PC-3 (cell line): Measurements from ENCODE around the gene IRX4. TPM values are rescaled to one million over a fixed set of nuclear protein-coding genes. Genes with fewer than 3 reads are reported as not detected.

ENCODE experiments used
- ATAC-seq: fragments of 200-7000 bp; cut with Tn5 transposase; 2 replicates; pipeline ENCODE4 v1.9.1; 2020; ENCODE audit warnings: mild to moderate bottlenecking, moderate library complexity
- BruUV-seq: library from RNA; stranded (reverse); fragments of 400-500 nt; replicated peaks from 2 replicates; lab custom pipeline; 2021; lab: Mats Ljungman, UMichigan
- CTCF ChIA-PET: fragments of 300-600 bp; sonication (Branson Sonifier 250); formaldehyde crosslinking; loops from one replicate; lab custom pipeline; 2022; ENCODE audit warnings: antibody characterized with exemption; lab: Charles Lee
- POLR2A ChIA-PET: fragments of 300-600 bp; sonication (Branson Sonifier 250); formaldehyde crosslinking; loops from one replicate; lab custom pipeline; 2022; ENCODE audit warnings: antibody characterized with exemption; ENCODE audit not compliant: unreplicated experiment; lab: Charles Lee
- DNase-seq: peaks from one replicate; pipeline ENCODE4 v3.0.0-alpha.2; 2015
- H2AFZ ChIP-seq: fragments of 300-600 bp; sonication (generic); 2 replicates; pipeline ENCODE4 v1.6.0; 2016; ENCODE audit warnings: antibody characterized with exemption, low read length
- H3F3A ChIP-seq: fragments of 300-600 bp; sonication (generic); one replicate; pipeline ENCODE4 v1.6.0; 2017; ENCODE audit warnings: antibody characterized with exemption, low read length, control low read depth, mild to moderate bottlenecking; ENCODE audit not compliant: unreplicated experiment
- H3K27ac ChIP-seq: fragments of 300-600 bp; sonication (generic); 2 replicates; pipeline ENCODE4 v1.5.1; 2016; ENCODE audit warnings: mild to moderate bottlenecking, low read length
- H3K27me3 ChIP-seq: fragments of 300-600 bp; sonication (generic); 2 replicates; pipeline ENCODE4 v1.6.1; 2016; ENCODE audit warnings: low read length, mixed read lengths
- H3K36me3 ChIP-seq: fragments of 300-600 bp; sonication (generic); 2 replicates; pipeline ENCODE4 v1.6.1; 2016; ENCODE audit warnings: low read depth, mixed run types, low read length, mixed read lengths
- H3K4me1 ChIP-seq: fragments of 300-600 bp; sonication (generic); 2 replicates; pipeline ENCODE4 v1.5.1; 2016; ENCODE audit warnings: low read length; ENCODE audit not compliant: insufficient read depth
- H3K4me2 ChIP-seq: fragments of 300-600 bp; sonication (generic); 2 replicates; pipeline ENCODE4 v1.6.0; 2016; ENCODE audit warnings: low read length
- H3K4me3 ChIP-seq: fragments of 300-600 bp; sonication (generic); 2 replicates; pipeline ENCODE4 v1.5.1; 2016; ENCODE audit warnings: mild to moderate bottlenecking, low read length, mixed read lengths
- H3K79me2 ChIP-seq: fragments of 300-600 bp; sonication (generic); 2 replicates; pipeline ENCODE4 v1.6.1; 2017; ENCODE audit warnings: low read length, mixed read lengths
- H3K9ac ChIP-seq: fragments of 300-600 bp; sonication (generic); 2 replicates; pipeline ENCODE4 v1.6.0; 2016; ENCODE audit warnings: mild to moderate bottlenecking, low read length
- H3K9me2 ChIP-seq: fragments of 300-600 bp; sonication (generic); replicated peaks from 2 replicates; pipeline ENCODE4 v1.6.1; 2016; ENCODE audit warnings: mixed run types, low read length, mixed read lengths
- H3K9me3 ChIP-seq: fragments of 300-600 bp; sonication (generic); 2 replicates; pipeline ENCODE4 v1.6.1; 2016; ENCODE audit warnings: low read length, mixed read lengths
- H4K20me1 ChIP-seq: fragments of 300-600 bp; sonication (generic); 2 replicates; pipeline ENCODE4 v1.6.1; 2016; ENCODE audit warnings: low read length, mixed read lengths
- CTCF ChIP-seq: fragments of 300-600 bp; sonication (generic); conservative IDR thresholded peaks from 2 replicates; pipeline ENCODE4 v1.5.1; 2017; ENCODE audit warnings: antibody characterized with exemption, low read depth, mild to moderate bottlenecking, low read length
- EZH2 ChIP-seq: fragments of 300-600 bp; sonication (generic); IDR thresholded peaks from one replicate; pipeline ENCODE4 v1.6.1; 2017; ENCODE audit warnings: antibody characterized with exemption, mild to moderate bottlenecking, low read length; ENCODE audit not compliant: unreplicated experiment
- EZH2phosphoT487 ChIP-seq: fragments of 300-600 bp; sonication (generic); IDR thresholded peaks from 2 replicates; pipeline ENCODE4 v1.6.1; 2018; ENCODE audit warnings: mild to moderate bottlenecking, antibody characterized with exemption, low read length, borderline replicate concordance
- intact Hi-C: fragments of 100-400 bp; cut with micrococcal nuclease; formaldehyde crosslinking; loops from 2 replicates; pipeline ENCODE4 v1.9.0; 2023
- total RNA-seq: library from RNA; depleted of rRNA; stranded (reverse); fragments of >200 nt; gene quantifications from 2 replicates; pipeline ENCODE4 v1.2.3, GENCODE V29; 2014

Gene IRX4
- total RNA-seq, 1 experiment from 2014 or later, result not detected

GRCh38 chr5:1836176-1836890 is 46.4 kb downstream of the IRX4 start:
- peaks cover 4% of the 10 kb centered on the region for H3K27me3 ChIP-seq

DNA sequence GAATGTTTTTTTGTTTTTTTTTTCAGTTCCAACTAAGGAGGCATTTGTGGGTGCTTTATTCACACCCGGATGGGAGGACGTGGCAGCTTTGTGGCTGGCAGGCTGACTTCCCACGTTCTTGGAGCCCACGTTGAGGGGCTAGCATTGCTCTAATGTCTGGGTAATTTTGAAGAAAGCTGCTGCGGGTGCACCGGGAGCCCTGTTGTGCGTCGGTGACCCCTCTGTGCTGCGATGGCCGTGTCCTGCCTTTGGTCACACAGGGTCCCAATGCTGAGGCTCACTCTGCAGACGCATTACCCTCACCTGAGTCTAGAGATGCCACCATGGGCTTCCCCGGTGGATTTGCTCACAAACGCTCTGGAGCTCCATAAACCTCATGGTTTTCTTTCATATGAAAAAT is 47.3 kb downstream of the IRX4 start:
- H3K27me3 ChIP-seq, result peaks cover 4% of the 10 kb centered on the region
- no peaks in the 10 kb centered on the region for H3K9me2 ChIP-seq
- no peak overlapping the region for H3K4me3 ChIP-seq
- no peak overlapping the region for H2AFZ ChIP-seq
- POLR2A ChIA-PET, result no interaction called here
- CTCF ChIA-PET, result no interaction called here
- intact Hi-C loops, result no loop called here
- no peak for DNase-seq
- H3K4me2 ChIP-seq, result no peak overlapping the region
- no peak overlapping the region for H3K27ac ChIP-seq
- no peaks in the 10 kb centered on the region for H4K20me1 ChIP-seq
- TF ChIP-seq CTCF, result no peak
- TF ChIP-seq EZH2, result no peak
- no peak for TF ChIP-seq EZH2phosphoT487
- H3K9me3 ChIP-seq, result no peaks in the 10 kb centered on the region
- no peaks in the 10 kb centered on the region for H3K79me2 ChIP-seq
- ATAC-seq, result no peak
- no TSS peak for BruUV-seq
- H3K36me3 ChIP-seq, result no peaks in the 10 kb centered on the region
- no peak overlapping the region for H3K9ac ChIP-seq
- H3F3A ChIP-seq, result no peaks in the 10 kb centered on the region
- no peaks in the 10 kb centered on the region for H3K4me1 ChIP-seq

More at GRCh38 chr5:1836176-1836890, 46.4 kb downstream of the IRX4 start:
- BruUV-seq, result no TSS peak
- Histone ChIP-seq H3F3A (no peaks in the 10 kb centered on the region), H3K9me2 (no peaks in the 10 kb centered on the region), H3K79me2 (no peaks in the 10 kb centered on the region), H2AFZ (no peak overlapping the region), H3K9ac (no peak overlapping the region), H3K4me3 (no peak overlapping the region), H3K9me3 (no peaks in the 10 kb centered on the region), H3K4me2 (no peak overlapping the region), H3K36me3 (no peaks in the 10 kb centered on the region), H3K27ac (no peak overlapping the region), H3K4me1 (no peaks in the 10 kb centered on the region), H4K20me1 (no peaks in the 10 kb centered on the region)
- ATAC-seq, result no peak
- ChIA-PET CTCF (no interaction called here), POLR2A (no interaction called here)
- TF ChIP-seq EZH2, result no peak
- no peak for TF ChIP-seq CTCF
- no peak for TF ChIP-seq EZH2phosphoT487
- no peak for DNase-seq
- intact Hi-C loops, result no loop called here

- Histone ChIP-seq H3K4me1 (no peaks in the 10 kb centered on the region), H4K20me1 (no peaks in the 10 kb centered on the region), H3K27ac (no peak overlapping the region), H3K9ac (no peak overlapping the region), H3K36me3 (no peaks in the 10 kb centered on the region), H3K9me3 (no peaks in the 10 kb centered on the region), H3K4me2 (no peak overlapping the region), H3K79me2 (no peaks in the 10 kb centered on the region), H3K4me3 (no peak overlapping the region), H3K27me3 (peaks cover 4% of the 10 kb centered on the region), H2AFZ (no peak overlapping the region), H3F3A (no peaks in the 10 kb centered on the region), H3K9me2 (no peaks in the 10 kb centered on the region)
- intact Hi-C loops, result no loop called here
- BruUV-seq, result no TSS peak
- ChIA-PET CTCF (no interaction called here), POLR2A (no interaction called here)
- no peak for ATAC-seq
- TF ChIP-seq CTCF (no peak), EZH2 (no peak), EZH2phosphoT487 (no peak)
- DNase-seq, result no peak
These were observed 47.9 kb downstream of the IRX4 start for GRCh38 chr5:1834721-1835429.
